Tibial nerve (tissue), 4 donors: ENCODE measurements around the gene STK26. TPM values are rescaled to one million over a fixed set of nuclear protein-coding genes. Genes with fewer than 3 reads are reported as not detected.

Experiments
- DNase-seq, 2 donors: peaks; one replicate each; pipeline ENCODE4 v3.0.0-alpha.2; 2019; ENCODE audit warnings: low spot score in 2 of 2
- H3K27ac ChIP-seq, 4 donors: fragments of 200-600 bp; sonication (generic) in 3 of 4; one replicate each; pipeline ENCODE4 v1.5.1; 2017 to 2019; ENCODE audit warnings: mild to moderate bottlenecking in 1 of 4
- H3K27me3 ChIP-seq, 2 donors: fragments of 200-600 bp; sonication (generic) in 1 of 2; one replicate each; pipeline versions ENCODE4 v1.5.1 to v1.6.0; 2017 to 2019
- H3K36me3 ChIP-seq, 3 donors: fragments of 200-600 bp; sonication (generic); one replicate each; pipeline ENCODE4 v1.5.1; 2018 to 2019
- H3K4me1 ChIP-seq, 4 donors: fragments of 200-600 bp; sonication (generic) in 3 of 4; one replicate each; pipeline ENCODE4 v1.5.1; 2017 to 2019
- H3K4me3 ChIP-seq, 4 donors: fragments of 200-600 bp; sonication (generic) in 3 of 4; one replicate each; pipeline ENCODE4 v1.5.1; 2017 to 2019; ENCODE audit warnings: mild to moderate bottlenecking in 1 of 4, moderate library complexity in 1 of 4
- H3K9me3 ChIP-seq, 4 donors: fragments of 200-600 bp; sonication (generic) in 3 of 4; one replicate each; pipeline ENCODE4 v1.5.1; 2017 to 2019
- EP300 ChIP-seq, 2 donors: sonication (generic); formaldehyde crosslinking; IDR thresholded peaks; one replicate each; pipeline ENCODE4 v1.6.1; 2017; ENCODE audit warnings: antibody characterized with exemption in 2 of 2, mild to moderate bottlenecking in 1 of 2
- POLR2A ChIP-seq, 2 donors: fragments of 450-650 bp; IDR thresholded peaks; one replicate each; pipeline ENCODE4 v1.6.1; 2017; ENCODE audit warnings: antibody characterized with exemption in 2 of 2, mild to moderate bottlenecking in 2 of 2, moderate library complexity in 2 of 2
- WGBS, 2 donors: methylation state at CpG; one replicate each; pipeline ENCODE4 v1.1.5; 2018; 5-methylcytosine and 5-hydroxymethylcytosine counted together
- total RNA-seq, 4 donors: library from RNA; depleted of rRNA; stranded (reverse); fragments of >200 nt; gene quantifications; one replicate each; pipeline ENCODE4 v1.1.0, GENCODE V29; 2016
- TF ChIP-seq, protein P1 (sequence below), 5 experiments: fragments of 200-600 bp in 3 of 5; fragments of 450-650 bp in 2 of 5; sonication (generic) in 3 of 5; IDR thresholded peaks; one replicate each; pipeline ENCODE4 v1.5.1; 2016 to 2019; ENCODE audit warnings: antibody characterized with exemption in 5 of 5, mild to moderate bottlenecking in 3 of 5, moderate library complexity in 2 of 5

Gene STK26
- total RNA-seq, 4 donors from 2014 or later: 1.7 to 3.9 (median 2.0) TPM

DNA sequence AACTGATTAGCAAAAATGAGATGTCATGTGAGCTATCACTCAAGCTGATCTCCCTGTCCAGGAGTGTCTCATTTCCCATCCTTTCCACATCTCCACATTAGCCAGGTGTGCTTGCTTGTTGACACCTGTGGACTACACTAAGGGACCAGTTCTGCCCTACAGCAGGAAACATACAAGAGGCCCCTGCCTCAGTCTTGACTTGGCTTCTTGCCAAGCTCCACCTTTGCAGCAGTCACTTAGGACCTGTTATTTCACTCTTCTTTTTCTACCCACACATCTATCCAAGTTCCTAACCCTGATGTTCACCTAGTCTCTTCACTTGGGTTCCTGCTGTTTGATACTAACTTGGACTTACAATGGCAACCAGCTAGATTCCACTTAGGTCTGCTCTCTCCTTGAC is 91.5 kb downstream of the STK26 start:
- Histone ChIP-seq H3K4me3 (no peak overlapping the region), H3K27me3 (peaks cover 0 to 7% of the 10 kb centered on the region in 2 donors), H3K27ac (no peak overlapping the region), H3K9me3 (no peaks in the 10 kb centered on the region), H3K4me1 (no peaks in the 10 kb centered on the region), H3K36me3 (no peaks in the 10 kb centered on the region)
- no peak for TF ChIP-seq EP300 (IDR thresholded peaks at IDR 0.05)
- TF ChIP-seq, protein P1, sequence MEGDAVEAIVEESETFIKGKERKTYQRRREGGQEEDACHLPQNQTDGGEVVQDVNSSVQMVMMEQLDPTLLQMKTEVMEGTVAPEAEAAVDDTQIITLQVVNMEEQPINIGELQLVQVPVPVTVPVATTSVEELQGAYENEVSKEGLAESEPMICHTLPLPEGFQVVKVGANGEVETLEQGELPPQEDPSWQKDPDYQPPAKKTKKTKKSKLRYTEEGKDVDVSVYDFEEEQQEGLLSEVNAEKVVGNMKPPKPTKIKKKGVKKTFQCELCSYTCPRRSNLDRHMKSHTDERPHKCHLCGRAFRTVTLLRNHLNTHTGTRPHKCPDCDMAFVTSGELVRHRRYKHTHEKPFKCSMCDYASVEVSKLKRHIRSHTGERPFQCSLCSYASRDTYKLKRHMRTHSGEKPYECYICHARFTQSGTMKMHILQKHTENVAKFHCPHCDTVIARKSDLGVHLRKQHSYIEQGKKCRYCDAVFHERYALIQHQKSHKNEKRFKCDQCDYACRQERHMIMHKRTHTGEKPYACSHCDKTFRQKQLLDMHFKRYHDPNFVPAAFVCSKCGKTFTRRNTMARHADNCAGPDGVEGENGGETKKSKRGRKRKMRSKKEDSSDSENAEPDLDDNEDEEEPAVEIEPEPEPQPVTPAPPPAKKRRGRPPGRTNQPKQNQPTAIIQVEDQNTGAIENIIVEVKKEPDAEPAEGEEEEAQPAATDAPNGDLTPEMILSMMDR (IDR thresholded peaks at IDR 0.05): no peak
- TF ChIP-seq POLR2A (IDR thresholded peaks at IDR 0.05): no peak
- no peak for DNase-seq

DNA sequence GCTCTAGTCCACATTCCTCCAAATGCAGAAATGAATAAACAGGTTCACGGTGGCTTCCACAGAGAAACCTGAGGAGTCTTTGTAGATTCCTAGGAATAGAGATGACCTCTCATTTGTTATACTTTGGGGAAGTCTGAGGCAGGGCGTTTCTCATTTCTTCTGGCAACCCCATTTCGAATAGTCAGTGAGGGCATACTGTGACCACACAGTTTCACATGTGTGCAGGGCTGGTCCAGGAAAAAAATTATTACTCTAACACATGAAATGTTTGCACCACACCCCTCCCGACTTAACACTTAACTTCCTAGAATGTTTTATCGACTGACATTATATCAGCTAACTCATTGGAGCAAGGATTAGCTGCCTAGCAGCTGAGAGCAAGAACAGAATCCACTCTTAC is 92.7 kb downstream of the STK26 start:
- H3K4me3 ChIP-seq: no peak overlapping the region
- no peak for DNase-seq
- no peaks in the 10 kb centered on the region for H3K9me3 ChIP-seq
- no peak overlapping the region for H3K27ac ChIP-seq
- TF ChIP-seq POLR2A (IDR thresholded peaks at IDR 0.05): no peak
- TF ChIP-seq EP300 (IDR thresholded peaks at IDR 0.05): no peak
- TF ChIP-seq, protein P1 (IDR thresholded peaks at IDR 0.05): no peak
- H3K27me3 ChIP-seq: no peaks in the 10 kb centered on the region
- H3K36me3 ChIP-seq: no peaks in the 10 kb centered on the region
- no peaks in the 10 kb centered on the region for H3K4me1 ChIP-seq
- 61 to 66% methylated on average over 5 of the region's 5 CpGs for WGBS, 2 donors

- H3K27ac ChIP-seq: no peak overlapping the region
- H3K4me3 ChIP-seq: no peak overlapping the region
- WGBS, 2 donors: 87 to 97% methylated on average over 3 to 4 of the region's 4 CpGs
- H3K36me3 ChIP-seq: no peaks in the 10 kb centered on the region
- no peak for TF ChIP-seq POLR2A (IDR thresholded peaks at IDR 0.05)
- no peak for TF ChIP-seq EP300 (IDR thresholded peaks at IDR 0.05)
- TF ChIP-seq, protein P1 (IDR thresholded peaks at IDR 0.05): no peak
- H3K27me3 ChIP-seq: no peaks in the 10 kb centered on the region
- no peaks in the 10 kb centered on the region for H3K9me3 ChIP-seq
- DNase-seq: no peak
- H3K4me1 ChIP-seq: no peaks in the 10 kb centered on the region
Measured at GRCh38 chrX:132118358-132118757, 95.3 kb downstream of the STK26 start.

DNA sequence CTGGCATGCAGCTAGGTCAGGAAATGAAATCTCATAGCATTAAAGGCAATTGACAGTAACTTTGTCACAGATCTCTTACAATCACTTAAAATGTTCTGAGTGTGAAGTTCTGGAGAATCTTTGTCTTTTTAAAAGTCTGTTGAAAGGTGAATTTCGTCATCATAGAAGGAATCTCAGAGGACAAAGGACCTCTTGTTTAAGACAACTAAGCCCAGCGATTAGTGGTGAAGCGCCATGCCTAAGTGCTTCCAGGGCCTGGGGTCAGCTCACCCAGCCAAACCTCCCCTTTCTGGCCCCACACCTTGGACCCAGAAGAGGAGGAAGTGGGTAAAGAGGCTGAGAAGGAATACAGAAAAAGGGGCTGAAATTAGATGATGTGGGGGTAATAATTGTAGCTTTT is 96.2 kb downstream of the STK26 start:
- H3K4me3 ChIP-seq: no peak overlapping the region
- WGBS, 2 donors: 50 to 56% methylated on average over 1 to 3 of the region's 3 CpGs
- H3K9me3 ChIP-seq: no peaks in the 10 kb centered on the region
- H3K27ac ChIP-seq: no peak overlapping the region
- H3K4me1 ChIP-seq: no peaks in the 10 kb centered on the region
- TF ChIP-seq, protein P1 (IDR thresholded peaks at IDR 0.05): no peak
- TF ChIP-seq EP300 (IDR thresholded peaks at IDR 0.05): no peak
- no peak for TF ChIP-seq POLR2A (IDR thresholded peaks at IDR 0.05)
- H3K36me3 ChIP-seq: no peaks in the 10 kb centered on the region
- H3K27me3 ChIP-seq: no peaks in the 10 kb centered on the region
- no peak for DNase-seq

GRCh38 chrX:132119821-132120515 is 96.9 kb downstream of the STK26 start:
- TF ChIP-seq, protein P1 (IDR thresholded peaks at IDR 0.05): no peak
- TF ChIP-seq POLR2A (IDR thresholded peaks at IDR 0.05) (no peak), EP300 (IDR thresholded peaks at IDR 0.05) (no peak)
- H3K4me1 ChIP-seq: no peaks in the 10 kb centered on the region
- WGBS, 2 donors: 52 to 57% methylated on average over 11 to 12 of the region's 12 CpGs
- H3K36me3 ChIP-seq: no peaks in the 10 kb centered on the region
- no peaks in the 10 kb centered on the region for H3K9me3 ChIP-seq
- H3K4me3 ChIP-seq: no peak overlapping the region
- DNase-seq: no peak
- no peak overlapping the region for H3K27ac ChIP-seq
- no peaks in the 10 kb centered on the region for H3K27me3 ChIP-seq
